ENCODE results near the gene BHLHE41.

BHLHE41 gene

DNA sequence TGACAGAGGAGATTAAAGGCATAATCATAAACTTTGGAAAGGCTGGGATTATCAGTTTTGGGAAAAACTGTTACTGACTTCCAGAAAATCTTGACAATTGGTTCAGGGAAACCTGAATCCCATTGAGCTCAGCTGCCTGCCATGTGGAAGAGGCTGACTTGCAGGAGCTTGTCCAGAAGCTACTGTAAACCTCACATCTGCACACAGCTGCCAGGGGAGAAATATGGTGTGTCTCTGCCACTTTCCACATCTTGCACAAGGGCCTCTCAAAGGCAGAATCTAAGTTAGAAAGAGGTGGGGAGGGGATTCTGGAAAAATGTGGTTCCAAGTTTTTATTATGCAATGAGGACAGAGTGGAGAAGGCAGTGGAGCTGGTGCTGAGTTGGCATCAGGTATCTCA lies 8.7 kb upstream of the BHLHE41 start:
- no peak for DNase-seq

DNA sequence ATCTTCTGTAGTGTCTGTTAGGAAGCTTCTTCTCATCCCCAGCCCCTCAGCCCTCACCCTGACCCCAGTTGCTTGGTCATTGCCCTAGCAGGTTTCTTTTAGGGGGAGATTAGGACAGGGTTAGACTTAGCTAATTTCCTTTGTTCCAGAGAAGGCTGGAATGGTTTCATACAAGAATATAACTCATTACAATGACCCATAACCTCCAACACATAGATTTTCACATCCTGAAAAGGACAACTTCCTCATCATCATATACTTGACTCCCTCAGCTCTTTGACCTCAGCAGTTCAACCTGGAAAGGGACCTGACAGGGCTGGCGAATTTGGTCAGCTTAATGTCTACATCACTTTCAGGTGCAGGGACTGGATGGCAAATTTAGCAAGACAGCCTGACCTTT lies 8.0 kb upstream of the BHLHE41 start:
- DNase-seq = no peak

DNA sequence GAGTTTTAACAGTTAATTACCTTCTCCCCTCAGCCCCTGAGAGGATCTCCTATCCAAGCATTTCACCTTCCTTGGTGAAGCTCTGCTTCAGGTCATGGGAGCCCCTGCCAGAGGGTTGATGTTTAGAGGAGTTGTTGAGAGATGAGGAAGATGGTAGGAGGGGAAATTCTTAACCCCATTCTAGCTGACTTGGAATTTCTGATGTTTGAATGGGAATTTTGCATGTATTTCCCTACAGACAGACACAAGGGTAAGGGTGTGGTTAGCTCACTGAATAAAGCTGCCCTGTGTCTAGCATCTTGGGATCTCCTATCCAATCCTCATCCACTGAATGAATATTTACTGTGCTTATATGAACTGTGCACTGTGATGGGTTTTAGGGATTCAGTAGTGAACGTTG lies 7.1 kb upstream of the BHLHE41 start:
- DNase-seq = no peak

- no peak for DNase-seq
These were observed 5.9 kb upstream of the BHLHE41 start for GRCh38 chr12:26130728-26131127.

- DNase-seq = no peak
These were observed 3.3 kb upstream of the BHLHE41 start for GRCh38 chr12:26128168-26128567.

DNA sequence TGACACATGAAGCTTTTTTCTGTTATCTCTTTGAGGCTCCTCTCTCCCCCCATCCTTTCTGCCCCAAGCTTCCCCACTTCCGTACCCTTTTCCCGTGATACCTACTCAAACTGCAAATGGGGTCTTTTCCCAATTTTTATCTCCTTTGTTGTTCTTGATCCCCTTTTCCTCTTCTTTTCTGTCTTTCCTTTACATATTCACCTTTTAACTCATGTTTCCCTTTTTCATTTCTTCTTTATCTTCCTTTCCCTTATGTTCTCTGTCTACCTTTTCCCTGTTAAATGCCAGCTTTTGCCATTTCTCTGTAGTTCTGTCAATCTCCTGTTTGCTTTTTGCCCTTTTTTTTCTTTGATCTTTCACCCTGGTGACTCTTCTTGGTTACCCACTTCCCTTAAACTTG lies 2.6 kb upstream of the BHLHE41 start:
- no peak for DNase-seq

DNA sequence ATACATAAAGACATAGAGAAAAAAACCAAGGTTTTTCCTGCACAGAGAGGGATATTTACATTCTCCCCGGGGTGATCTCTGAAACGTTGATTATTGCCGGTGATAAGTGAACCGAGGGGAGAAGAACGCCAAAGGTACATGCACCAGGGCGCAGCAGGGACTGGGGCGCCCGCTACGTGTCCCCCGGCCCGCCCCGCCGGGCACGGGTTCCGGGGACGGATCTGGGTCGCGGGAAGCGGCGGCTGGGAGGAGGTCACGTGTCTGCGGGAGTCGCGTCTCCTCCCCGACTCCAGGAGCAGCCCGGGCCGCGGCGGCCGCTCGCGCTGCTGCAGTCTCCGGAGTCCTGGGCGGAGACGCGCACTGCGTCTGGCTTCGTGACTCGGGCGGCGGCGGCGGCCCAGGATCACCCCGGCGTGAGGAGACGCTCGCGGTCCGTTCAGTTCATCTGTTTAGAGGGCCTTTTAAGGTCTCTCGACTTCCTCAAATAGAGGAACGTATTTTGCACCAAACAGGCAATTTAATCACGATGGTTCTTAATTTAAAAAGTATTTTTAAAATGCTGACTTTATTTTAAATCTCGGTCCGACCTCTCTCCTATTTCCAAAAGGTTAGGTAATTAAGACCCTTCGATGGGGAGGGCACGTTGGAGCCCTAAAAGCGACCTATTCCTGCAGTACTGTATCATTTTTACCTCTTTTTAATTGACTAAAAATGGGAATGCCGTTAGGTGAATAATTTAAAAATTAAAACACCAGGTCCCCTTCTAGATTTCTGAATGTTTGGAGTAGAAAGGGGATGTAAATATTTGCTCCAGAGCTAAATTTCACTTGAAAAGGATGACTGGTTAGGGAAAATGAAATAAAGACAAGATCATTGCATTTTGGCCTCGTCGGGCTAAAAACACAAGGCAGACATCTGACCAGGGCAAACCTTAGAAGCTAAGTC lies 1.8 kb upstream of the BHLHE41 start:
- no peak for DNase-seq

DNA sequence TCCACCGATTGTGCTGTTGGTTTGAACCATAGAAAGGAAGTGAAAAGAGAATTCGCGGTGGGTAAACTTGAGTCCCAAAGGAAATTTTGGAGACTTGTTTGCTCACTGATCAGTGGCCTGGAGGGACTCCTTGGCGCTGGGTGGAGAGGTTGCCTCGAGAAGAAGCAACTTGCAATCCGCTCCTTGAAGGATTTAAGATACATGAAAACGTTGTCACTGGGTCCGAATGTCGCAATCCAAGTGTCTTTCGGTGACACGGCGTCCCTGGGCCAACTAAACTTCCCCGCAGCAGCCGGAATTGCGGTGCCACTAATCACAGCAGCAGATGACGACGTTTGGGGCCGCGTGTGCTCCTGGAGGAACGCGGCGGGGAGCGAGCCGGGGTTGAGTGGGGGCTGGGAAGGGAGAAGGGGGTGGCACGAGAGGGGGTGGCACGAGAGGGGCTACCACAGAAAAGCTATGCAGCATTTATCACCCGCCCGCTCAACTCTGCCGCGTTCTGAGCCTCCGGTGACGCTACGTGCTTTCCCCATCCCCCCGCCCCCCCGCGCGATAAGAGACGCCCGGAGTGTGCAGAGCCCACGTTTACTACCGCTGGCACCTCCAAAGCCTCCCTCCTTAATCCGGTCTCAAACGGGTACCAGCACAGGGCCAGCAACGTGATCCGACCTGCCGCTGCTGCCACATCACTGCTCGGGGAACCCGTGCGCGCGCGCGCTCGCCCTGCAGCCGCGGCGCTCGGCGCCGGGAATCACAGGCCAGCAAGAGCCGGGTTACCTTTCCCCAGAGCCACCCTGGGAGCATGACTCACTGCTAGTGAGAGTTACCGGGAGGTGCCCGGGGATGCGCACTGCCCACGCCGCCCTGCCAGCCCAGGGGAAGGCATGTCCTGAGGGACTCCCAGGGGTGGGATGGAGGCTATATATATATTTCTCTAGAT lies 833 bp upstream of the BHLHE41 start:
- peak; percentile 67 for DNase-seq

DNA sequence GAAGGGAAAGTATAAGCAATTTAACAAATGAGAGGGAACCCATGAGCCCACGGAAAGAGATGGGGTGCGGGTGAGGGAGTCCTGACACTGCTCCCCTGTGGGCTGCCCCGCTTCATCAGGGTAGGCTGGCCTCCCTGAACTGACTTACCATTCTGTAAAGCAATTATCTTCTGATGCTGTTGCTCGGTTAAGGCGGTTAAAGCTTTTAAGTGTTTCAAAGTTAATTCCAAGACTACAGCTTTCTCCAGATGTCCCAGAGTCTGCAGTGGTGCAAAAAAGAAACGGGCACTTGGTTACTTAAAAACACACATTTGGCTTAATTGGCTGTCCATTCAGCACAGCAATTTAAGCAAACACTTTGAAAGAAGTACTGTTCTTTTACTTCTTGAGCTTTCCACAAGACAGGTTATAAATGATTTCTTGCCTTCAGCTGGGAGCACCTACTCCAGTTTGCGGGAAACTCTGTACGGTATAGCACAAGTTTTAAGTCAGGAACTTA lies 1.3 kb downstream of the BHLHE41 start:
- no peak for DNase-seq

- peak; percentile 66 for DNase-seq
These were observed 2.0 kb downstream of the BHLHE41 start for GRCh38 chr12:26122681-26123481.

DNA sequence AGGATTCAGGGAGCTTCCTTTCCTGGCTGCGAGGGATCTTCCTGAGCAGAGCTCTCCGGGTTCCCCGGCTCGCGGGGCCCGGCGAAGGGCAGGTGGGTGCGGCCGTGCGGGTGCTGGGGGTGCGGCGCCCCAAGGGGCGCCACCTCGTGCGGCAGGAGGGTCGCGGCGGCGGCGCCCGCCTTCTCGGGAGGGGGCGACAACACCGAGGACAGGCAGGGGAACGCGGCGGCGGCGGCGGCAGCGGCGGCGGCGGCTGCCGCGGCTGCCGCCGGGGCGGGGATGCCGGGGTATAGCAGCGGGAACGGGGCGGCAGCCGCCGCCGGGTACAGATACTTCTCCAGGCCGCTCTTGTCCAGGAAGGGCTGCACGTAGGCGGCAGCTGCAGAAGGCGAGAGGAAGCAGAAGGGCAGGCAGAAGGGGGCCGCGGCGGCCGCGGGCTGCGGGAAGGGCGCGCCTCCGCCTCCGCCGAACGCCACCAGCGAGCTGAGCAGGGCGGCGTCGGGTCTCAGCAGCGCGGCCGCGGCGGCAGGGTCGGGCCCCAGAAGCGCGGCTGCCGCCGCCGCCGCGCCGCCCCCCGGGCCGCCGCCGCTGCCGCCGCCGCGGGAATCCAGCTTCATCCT lies 2.7 kb downstream of the BHLHE41 start:
- peak; percentile 69 for DNase-seq

- DNase-seq = no peak
These were observed 3.3 kb downstream of the BHLHE41 start for GRCh38 chr12:26121323-26122060.

- no peak for DNase-seq
These were observed 4.1 kb downstream of the BHLHE41 start for GRCh38 chr12:26120561-26121274.

GRCh38 chr12:26119391-26119989 lies 5.3 kb downstream of the BHLHE41 start:
- no peak for DNase-seq

GRCh38 chr12:26118308-26118707 lies 6.5 kb downstream of the BHLHE41 start:
- no peak for DNase-seq

DNA sequence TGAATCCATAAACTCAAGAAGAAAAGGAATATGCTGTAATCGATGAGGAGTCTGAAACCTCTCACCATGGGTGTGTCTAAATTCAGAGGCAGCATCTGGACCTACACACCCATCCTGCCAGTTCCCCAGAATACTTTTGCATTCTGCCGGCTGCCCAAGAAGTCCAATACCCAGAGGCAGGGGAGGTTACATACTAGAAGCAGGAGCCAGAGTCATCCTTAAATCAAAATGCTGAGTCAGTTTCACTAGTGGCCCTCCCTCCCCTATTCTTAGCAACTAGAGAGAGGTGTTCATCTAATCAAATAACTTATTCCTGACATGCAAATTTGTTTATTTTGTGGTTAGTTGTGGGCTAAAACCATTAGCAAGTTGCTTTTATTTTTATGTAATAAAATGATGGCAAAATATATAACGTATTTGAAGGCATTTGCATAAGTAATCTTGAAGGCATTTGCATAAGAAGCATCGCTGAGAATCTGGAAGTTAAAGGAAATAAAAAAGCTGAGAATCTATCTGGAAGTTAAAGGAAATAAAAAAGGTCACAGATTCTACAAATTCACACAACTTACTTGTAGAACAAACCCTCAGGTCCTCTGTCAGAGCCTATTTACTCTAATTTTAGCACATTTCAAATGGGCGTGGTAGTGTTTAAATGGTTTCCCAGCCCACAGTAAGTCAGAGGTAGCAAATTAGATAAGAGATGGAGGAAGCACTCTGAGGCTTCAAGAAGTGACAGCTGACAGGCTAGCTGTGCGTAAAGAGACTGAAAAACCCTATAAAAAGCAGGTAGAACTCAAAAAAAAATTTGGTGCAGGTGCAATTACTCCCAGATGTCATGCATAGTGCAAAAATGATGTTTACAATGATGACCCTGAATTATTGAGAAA lies 7.8 kb downstream of the BHLHE41 start:
- no peak for DNase-seq

DNA sequence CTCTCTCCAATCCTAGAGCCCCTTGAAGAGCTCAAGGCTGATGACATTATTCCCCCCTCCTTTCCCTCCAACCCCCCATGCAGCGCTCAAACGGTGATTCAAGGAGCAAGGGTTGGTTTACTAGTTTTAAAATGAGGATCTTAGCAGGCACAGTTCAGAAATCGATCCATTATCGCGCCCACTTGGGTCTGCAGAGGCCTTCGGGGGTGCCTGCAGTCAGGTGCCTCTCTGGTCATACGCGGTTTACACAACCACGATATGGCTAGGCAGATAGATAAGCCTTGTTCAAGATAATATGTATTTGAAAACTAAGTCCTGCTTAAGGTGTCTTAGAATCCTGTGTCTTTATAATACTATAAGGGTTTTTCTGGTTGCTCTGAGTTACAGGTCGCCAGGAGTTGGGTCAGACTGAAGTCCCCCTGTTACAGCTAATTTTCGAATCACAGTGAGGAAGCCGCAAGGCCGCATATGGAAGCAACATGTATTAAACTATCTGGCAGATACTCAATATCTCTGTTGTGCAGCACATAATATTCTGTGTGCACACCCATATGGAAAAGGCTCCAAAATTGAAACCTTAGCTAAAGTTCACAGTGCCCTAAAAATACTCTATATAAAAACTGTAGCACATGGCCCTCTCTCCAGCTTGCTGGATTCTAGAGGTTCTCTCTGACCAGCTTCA lies 10.0 kb downstream of the BHLHE41 start:
- DNase-seq = no peak

DNA sequence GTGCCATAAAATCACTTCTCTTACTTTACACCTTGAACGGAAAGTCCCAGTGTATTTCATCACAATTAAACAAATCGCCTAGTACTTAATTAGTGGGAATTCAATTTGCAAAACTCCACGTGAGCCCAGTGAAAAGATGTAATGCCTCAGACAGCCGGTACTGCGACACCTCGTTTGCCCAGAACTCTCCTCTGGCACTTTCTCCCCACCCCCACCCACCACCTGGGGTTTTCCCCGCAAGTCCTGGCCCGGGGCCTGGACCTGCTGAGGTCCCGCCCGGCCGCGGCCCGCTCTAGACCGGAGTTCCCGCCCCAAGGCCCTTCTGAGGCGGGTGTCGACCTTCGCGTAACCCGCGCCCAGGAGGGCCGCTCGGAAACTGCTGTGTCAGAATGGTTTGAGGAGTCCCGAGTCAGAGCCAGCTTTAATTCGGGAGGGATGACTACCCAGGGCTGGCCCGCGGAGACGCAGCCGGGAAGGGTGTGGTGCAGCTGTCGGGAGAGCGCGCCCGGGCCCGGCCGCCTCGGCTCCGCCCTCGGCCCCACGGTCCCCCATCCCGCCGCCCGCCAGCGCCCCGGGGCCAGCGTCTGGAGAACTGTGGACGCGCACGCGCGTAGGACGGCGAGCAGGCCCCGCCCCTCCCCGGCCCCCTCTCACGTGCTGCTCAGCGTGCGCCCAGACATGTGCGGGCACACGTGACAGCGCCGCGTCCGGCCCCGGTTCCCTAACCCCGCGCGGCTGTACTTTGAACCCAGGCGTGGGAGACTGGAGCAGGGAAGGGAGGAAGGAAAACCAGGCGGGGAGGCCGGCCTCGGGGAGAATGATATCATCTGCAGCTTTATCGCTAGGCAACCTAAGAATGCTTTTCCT lies 10.8 kb downstream of the BHLHE41 start:
- DNase-seq = peak; percentile 89
